Measurements from ENCODE around the gene TRIM26.

TRIM26 gene

GRCh38 chr6:30163090-30163917 lies 49.9 kb downstream of the TRIM26 start, which contains the start of gene TRIM15:
Gene TRIM15 (plus strand): TSS chr6:30163546. CDS start chr6:30163685, 139 bp downstream.
- no peak for DNase-seq (ENCODE audit: low read depth, low spot score)
- no peak within 1 kb of the TSS for H3K9ac ChIP-seq (ENCODE audit: insufficient read length)
- no peak for TF ChIP-seq FOXP2 (optimal IDR thresholded peaks at IDR 0.05; ENCODE audit: control extremely low read depth, extremely low read length, insufficient read depth)
- no peak for TF ChIP-seq EZH2 (IDR thresholded peaks at IDR 0.05)
- no peak for TF ChIP-seq POLR2AphosphoS5 (IDR thresholded peaks at IDR 0.05; ENCODE audit: borderline replicate concordance, low read depth, low read length)
- H3K27ac ChIP-seq = no peak within 1 kb of the TSS
- H3K36me3 ChIP-seq (ENCODE audit: insufficient read depth, low read length) = no peaks in the 10 kb centered on the region
- H3K9me3 ChIP-seq (ENCODE audit: low read depth, low read length) = no peaks in the 10 kb centered on the region
- H3K4me3 ChIP-seq = no peak within 1 kb of the TSS

- no peak for DNase-seq (ENCODE audit: low read depth, low spot score)
- Histone ChIP-seq H3K9ac (ENCODE audit: insufficient read length) (no peak overlapping the region), H3K9me3 (ENCODE audit: low read depth, low read length) (no peaks in the 10 kb centered on the region), H3K4me3 (no peak overlapping the region), H3K36me3 (ENCODE audit: insufficient read depth, low read length) (no peaks in the 10 kb centered on the region), H3K27ac (no peak overlapping the region)
- TF ChIP-seq FOXP2 (optimal IDR thresholded peaks at IDR 0.05; ENCODE audit: control extremely low read depth, extremely low read length, insufficient read depth) = no peak
- no peak for TF ChIP-seq EZH2 (IDR thresholded peaks at IDR 0.05)
- TF ChIP-seq POLR2AphosphoS5 (IDR thresholded peaks at IDR 0.05; ENCODE audit: borderline replicate concordance, low read depth, low read length) = no peak
Observed at GRCh38 chr6:30162265-30163089, 50.7 kb downstream of the TRIM26 start.

- H3K9ac ChIP-seq (ENCODE audit: insufficient read length) = no peak within 1 kb of the TSS
- H3K36me3 ChIP-seq (ENCODE audit: insufficient read depth, low read length) = no peaks in the 10 kb centered on the region
- no peaks in the 10 kb centered on the region for H3K9me3 ChIP-seq (ENCODE audit: low read depth, low read length)
- H3K4me3 ChIP-seq = no peak within 1 kb of the TSS
- no peak for DNase-seq (ENCODE audit: low read depth, low spot score)
- no peak within 1 kb of the TSS for H3K27ac ChIP-seq
- no peak for TF ChIP-seq EZH2 (IDR thresholded peaks at IDR 0.05)
- no peak for TF ChIP-seq POLR2AphosphoS5 (IDR thresholded peaks at IDR 0.05; ENCODE audit: borderline replicate concordance, low read depth, low read length)
- TF ChIP-seq FOXP2 (optimal IDR thresholded peaks at IDR 0.05; ENCODE audit: control extremely low read depth, extremely low read length, insufficient read depth) = no peak
Observed at GRCh38 chr6:30160785-30161531, 52.2 kb downstream of the TRIM26 start, which contains the start of gene TRIM10. Gene TRIM10 (minus strand): TSS chr6:30161211. CDS start chr6:30160858, 353 bp downstream.

GRCh38 chr6:30160008-30160784 lies 53.0 kb downstream of the TRIM26 start:
- no peak overlapping the region for H3K4me3 ChIP-seq
- H3K9me3 ChIP-seq (ENCODE audit: low read depth, low read length) = no peaks in the 10 kb centered on the region
- TF ChIP-seq EZH2 (IDR thresholded peaks at IDR 0.05) (no peak), FOXP2 (optimal IDR thresholded peaks at IDR 0.05; ENCODE audit: control extremely low read depth, extremely low read length, insufficient read depth) (no peak), POLR2AphosphoS5 (IDR thresholded peaks at IDR 0.05; ENCODE audit: borderline replicate concordance, low read depth, low read length) (no peak)
- no peak for DNase-seq (ENCODE audit: low read depth, low spot score)
- no peaks in the 10 kb centered on the region for H3K36me3 ChIP-seq (ENCODE audit: insufficient read depth, low read length)
- no peak overlapping the region for H3K27ac ChIP-seq
- no peak overlapping the region for H3K9ac ChIP-seq (ENCODE audit: insufficient read length)

- TF ChIP-seq POLR2AphosphoS5 (IDR thresholded peaks at IDR 0.05; ENCODE audit: borderline replicate concordance, low read depth, low read length) (no peak), EZH2 (IDR thresholded peaks at IDR 0.05) (no peak)
Observed at GRCh38 chr6:30158475-30159040, 54.6 kb downstream of the TRIM26 start.

GRCh38 chr6:30157999-30158398 lies 55.2 kb downstream of the TRIM26 start:
- Histone ChIP-seq H3K4me3 (no peak overlapping the region), H3K36me3 (ENCODE audit: insufficient read depth, low read length) (no peaks in the 10 kb centered on the region), H3K9me3 (ENCODE audit: low read depth, low read length) (no peaks in the 10 kb centered on the region), H3K9ac (ENCODE audit: insufficient read length) (no peak overlapping the region), H3K27ac (no peak overlapping the region)
- no peak for DNase-seq (ENCODE audit: low read depth, low spot score)
- TF ChIP-seq POLR2AphosphoS5 (IDR thresholded peaks at IDR 0.05; ENCODE audit: borderline replicate concordance, low read depth, low read length) = no peak
- no peak for TF ChIP-seq FOXP2 (optimal IDR thresholded peaks at IDR 0.05; ENCODE audit: control extremely low read depth, extremely low read length, insufficient read depth)
- TF ChIP-seq EZH2 (IDR thresholded peaks at IDR 0.05) = no peak

More at GRCh38 chr6:30158475-30159040, 54.6 kb downstream of the TRIM26 start:
- no peak for DNase-seq (ENCODE audit: low read depth, low spot score)
- Histone ChIP-seq H3K27ac (no peak overlapping the region), H3K36me3 (ENCODE audit: insufficient read depth, low read length) (no peaks in the 10 kb centered on the region), H3K9ac (ENCODE audit: insufficient read length) (no peak overlapping the region), H3K4me3 (no peak overlapping the region), H3K9me3 (ENCODE audit: low read depth, low read length) (no peaks in the 10 kb centered on the region)

- TF ChIP-seq POLR2AphosphoS5 (IDR thresholded peaks at IDR 0.05; ENCODE audit: borderline replicate concordance, low read depth, low read length) (no peak), EZH2 (IDR thresholded peaks at IDR 0.05) (no peak), FOXP2 (optimal IDR thresholded peaks at IDR 0.05; ENCODE audit: control extremely low read depth, extremely low read length, insufficient read depth) (no peak)
- Histone ChIP-seq H3K9me3 (ENCODE audit: low read depth, low read length) (no peaks in the 10 kb centered on the region), H3K9ac (ENCODE audit: insufficient read length) (no peak overlapping the region), H3K4me3 (no peak overlapping the region), H3K36me3 (ENCODE audit: insufficient read depth, low read length) (no peaks in the 10 kb centered on the region), H3K27ac (no peak overlapping the region)
- no peak for DNase-seq (ENCODE audit: low read depth, low spot score)
Observed at GRCh38 chr6:30157581-30157980, 55.6 kb downstream of the TRIM26 start.
